H9 (cell line): ENCODE data around the gene ARAP1. TPM values are rescaled to one million over a fixed set of nuclear protein-coding genes. Genes with fewer than 3 reads are reported as not detected.

Source experiments
- DNase-seq: peaks from one replicate; pipeline ENCODE4 v3.0.0-alpha.2; 2017
- H2AFZ ChIP-seq: one replicate; pipeline ENCODE4 v1.6.1; 2013; ENCODE audit warnings: mild to moderate bottlenecking, low read length, control low read depth, moderate library complexity
- H2AK5ac ChIP-seq: 2 replicates; pipeline ENCODE4 v1.6.1; 2013; ENCODE audit warnings: low read length, control low read depth, mixed read lengths; ENCODE audit not compliant: insufficient read length
- H2BK120ac ChIP-seq: one replicate; pipeline ENCODE4 v1.6.1; 2013; ENCODE audit warnings: low read depth, mild to moderate bottlenecking, low read length, control low read depth, inconsistent platforms; ENCODE audit not compliant: poor library complexity, severe bottlenecking
- H2BK12ac ChIP-seq: 2 replicates; pipeline ENCODE4 v1.6.1; 2013; ENCODE audit warnings: low read length, control low read depth, mixed read lengths, low read depth; ENCODE audit not compliant: insufficient read length
- H2BK15ac ChIP-seq: 2 replicates; pipeline ENCODE4 v1.6.1; 2013; ENCODE audit warnings: low read depth, low read length, control low read depth
- H2BK20ac ChIP-seq: one replicate; pipeline ENCODE4 v1.6.1; 2013; ENCODE audit warnings: low read depth, mild to moderate bottlenecking, low read length, control low read depth, inconsistent platforms; ENCODE audit not compliant: poor library complexity, severe bottlenecking
- H2BK5ac ChIP-seq: 2 replicates; pipeline ENCODE4 v1.6.1; 2013; ENCODE audit warnings: low read length, control low read depth, mixed read lengths; ENCODE audit not compliant: insufficient read length
- H3K14ac ChIP-seq: 2 replicates; pipeline ENCODE4 v1.6.1; 2013; ENCODE audit warnings: low read length, control low read depth; ENCODE audit not compliant: insufficient read depth
- H3K18ac ChIP-seq: 2 replicates; pipeline ENCODE4 v1.6.1; 2013; ENCODE audit warnings: low read depth, mild to moderate bottlenecking, mixed read lengths, low read length, control low read depth; ENCODE audit not compliant: insufficient read length
- H3K23ac ChIP-seq: 2 replicates; pipeline ENCODE4 v1.6.1; 2013; ENCODE audit warnings: low read length, control low read depth, mixed read lengths, low read depth; ENCODE audit not compliant: insufficient read length
- H3K23me2 ChIP-seq: 2 replicates; pipeline ENCODE4 v1.6.1; 2013; ENCODE audit warnings: low read depth, mild to moderate bottlenecking, mixed read lengths, low read length, control low read depth; ENCODE audit not compliant: insufficient read length, poor library complexity, severe bottlenecking
- H3K27ac ChIP-seq: 2 replicates; pipeline ENCODE4 v1.5.1; 2013; ENCODE audit warnings: low read length, control low read depth, mixed read lengths, low read depth; ENCODE audit not compliant: insufficient read length
- H3K27me3 ChIP-seq: 2 replicates; pipeline ENCODE4 v1.6.1; 2013; ENCODE audit warnings: low read length, control low read depth, inconsistent platforms; ENCODE audit not compliant: insufficient read depth
- H3K4ac ChIP-seq: 2 replicates; pipeline ENCODE4 v1.6.1; 2013; ENCODE audit warnings: low read depth, mild to moderate bottlenecking, control low read depth, inconsistent platforms, low read length, moderate library complexity
- H3K4me1 ChIP-seq: 2 replicates; pipeline ENCODE4 v1.6.1; 2013; ENCODE audit warnings: low read length, control low read depth, inconsistent platforms; ENCODE audit not compliant: insufficient read depth
- H3K4me2 ChIP-seq: 2 replicates; pipeline ENCODE4 v1.6.1; 2013; ENCODE audit warnings: low read length, control low read depth, mixed read lengths; ENCODE audit not compliant: insufficient read length, insufficient read depth
- H3K56ac ChIP-seq: 2 replicates; pipeline ENCODE4 v1.6.1; 2013; ENCODE audit warnings: low read depth, mild to moderate bottlenecking, mixed read lengths, low read length, control low read depth; ENCODE audit not compliant: insufficient read length
- H3K79me1 ChIP-seq: 2 replicates; pipeline ENCODE4 v1.6.1; 2013; ENCODE audit warnings: low read depth, mild to moderate bottlenecking, moderate library complexity, low read length, control low read depth, inconsistent platforms; ENCODE audit not compliant: insufficient read depth, poor library complexity, severe bottlenecking
- H3K79me2 ChIP-seq: 2 replicates; pipeline ENCODE4 v1.6.1; 2013; ENCODE audit warnings: low read length, control low read depth, inconsistent platforms; ENCODE audit not compliant: insufficient read depth
- H3K9ac ChIP-seq: 2 replicates; pipeline ENCODE4 v1.6.1; 2013; ENCODE audit warnings: low read length, control low read depth, mixed read lengths; ENCODE audit not compliant: insufficient read length; ENCODE audit errors: extremely low read depth
- H3K9me3 ChIP-seq: one replicate; pipeline ENCODE4 v1.6.1; 2013; ENCODE audit warnings: low read depth, low read length, inconsistent platforms; ENCODE audit not compliant: control insufficient read depth
- H3T11ph ChIP-seq: one replicate; pipeline ENCODE4 v1.6.1; 2013; ENCODE audit warnings: mild to moderate bottlenecking, low read length, control low read depth, inconsistent platforms
- H4K20me1 ChIP-seq: one replicate; pipeline ENCODE4 v1.6.1; 2013; ENCODE audit not compliant: control insufficient read depth, insufficient read length, insufficient read depth
- H4K5ac ChIP-seq: 2 replicates; pipeline ENCODE4 v1.6.1; 2013; ENCODE audit warnings: low read depth, mild to moderate bottlenecking, mixed read lengths, low read length, control low read depth; ENCODE audit not compliant: insufficient read length
- H4K8ac ChIP-seq: replicated peaks from 2 replicates; pipeline ENCODE4 v1.6.1; 2013; ENCODE audit warnings: low read length, control low read depth, mixed read lengths, low read depth; ENCODE audit not compliant: insufficient read length
- H4K91ac ChIP-seq: 2 replicates; pipeline ENCODE4 v1.6.1; 2013; ENCODE audit warnings: low read depth, mild to moderate bottlenecking, moderate library complexity, mixed read lengths, low read length, control low read depth; ENCODE audit not compliant: insufficient read length
- H3K27ac Mint-ChIP-seq, 3 experiments: 2 replicates in 2 of 3; 3 replicates in 1 of 3; pipeline ENCODE4 v1.8.0; 2020 to 2021; ENCODE audit warnings: mixed read lengths in 3 of 3, mild to moderate bottlenecking in 1 of 3, moderate library complexity in 1 of 3
- H3K27me3 Mint-ChIP-seq: 2 replicates; pipeline ENCODE4 v1.8.0; 2021; ENCODE audit warnings: low read depth, mild to moderate bottlenecking, moderate library complexity, mixed read lengths
- H3K36me3 Mint-ChIP-seq, 3 experiments: 2 replicates in 2 of 3; 3 replicates in 1 of 3; pipeline ENCODE4 v1.8.0; 2020 to 2021; ENCODE audit warnings: low read depth in 3 of 3, mixed read lengths in 3 of 3; ENCODE audit not compliant: insufficient read depth in 1 of 3
- H3K4me1 Mint-ChIP-seq, 2 experiments: 2 replicates each; pipeline ENCODE4 v1.8.0; 2020; ENCODE audit warnings: mixed read lengths in 2 of 2
- H3K4me3 Mint-ChIP-seq, 2 experiments: 2 replicates in 1 of 2; 3 replicates in 1 of 2; pipeline ENCODE4 v1.8.0; 2020 to 2021; ENCODE audit warnings: mild to moderate bottlenecking in 2 of 2, mixed read lengths in 2 of 2, moderate library complexity in 1 of 2
- H3K9me3 Mint-ChIP-seq, 2 experiments: 2 replicates in 1 of 2; 3 replicates in 1 of 2; pipeline ENCODE4 v1.8.0; 2020; ENCODE audit warnings: mild to moderate bottlenecking in 2 of 2, mixed read lengths in 2 of 2, moderate library complexity in 1 of 2
- CTCF ChIP-seq: fragments of 200-600 bp; sonication (generic); conservative IDR thresholded peaks from 3 replicates; pipeline ENCODE4 v1.8.0; 2021; ENCODE audit warnings: antibody characterized with exemption, mild to moderate bottlenecking
- WGBS: extraction: QIAGEN DNeasy Blood & Tissue Kit; methylation state at CpG from one replicate; pipeline ENCODE4 v1.1.7; 2013; ENCODE audit warnings: missing lambda C conversion rate, low lambda C conversion rate, mixed read lengths; ENCODE audit not compliant: insufficient read length; ENCODE audit errors: extremely low coverage; 5-methylcytosine and 5-hydroxymethylcytosine counted together
- total RNA-seq: library from RNA; stranded (reverse); gene quantifications from 2 replicates; pipeline ENCODE4 v1.2.1, GENCODE V29; 2021

The ARAP1 gene
- total RNA-seq, 1 experiment from 2014 or later, result 59.4 TPM

GRCh38 chr11:72773291-72773690 lies 21.1 kb upstream of the ARAP1 start:
- Histone ChIP-seq H3K79me2 (no peaks in the 10 kb centered on the region), H2AFZ (no peak overlapping the region)

More at GRCh38 chr11:72773291-72773690, 21.1 kb upstream of the ARAP1 start:
- Histone ChIP-seq H2BK20ac (no peak overlapping the region), H3K56ac (no peak overlapping the region), H3K18ac (no peak overlapping the region), H2AK5ac (no peak overlapping the region), H3T11ph (no peak overlapping the region), H4K91ac (no peak overlapping the region), H2BK15ac (no peak overlapping the region), H3K23ac (no peak overlapping the region), H3K9ac (no peak overlapping the region), H3K4me1 (no peaks in the 10 kb centered on the region), H2BK5ac (no peak overlapping the region), H3K27me3 (no peaks in the 10 kb centered on the region), H3K4me2 (no peak overlapping the region), H3K9me3 (no peaks in the 10 kb centered on the region), H2BK120ac (no peak overlapping the region), H3K14ac (no peak overlapping the region), H3K27ac (no peak overlapping the region), H3K23me2 (no peaks in the 10 kb centered on the region), H4K20me1 (no peaks in the 10 kb centered on the region), H4K5ac (no peak overlapping the region), H4K8ac (no peak overlapping the region), H2BK12ac (no peak overlapping the region), H3K79me1 (no peaks in the 10 kb centered on the region), H3K4ac (no peak overlapping the region)
- Mint-ChIP-seq H3K27ac (no peak overlapping the region), H3K4me1 (peaks cover 7 to 21% of the 10 kb centered on the region in 2 experiments), H3K4me3 (no peak overlapping the region), H3K36me3 (no peaks in the 10 kb centered on the region; a peak in 1 of 7 replicates), H3K9me3 (no peaks in the 10 kb centered on the region), H3K27me3 (no peaks in the 10 kb centered on the region; the same call in 1 of the 2 replicates)
- no peak for TF ChIP-seq CTCF
- no peak for DNase-seq
- WGBS, result no CpG with 5 or more reads among the region's 5 CpGs
